Right lung (tissue), 5 donors: Measurements from ENCODE around the gene ITGA11. TPM values are rescaled to one million over a fixed set of nuclear protein-coding genes. Genes with fewer than 3 reads are reported as not detected.

ENCODE experiments used
- DNase-seq, 2 donors: peaks; one replicate each; pipeline ENCODE4 v3.0.0-alpha.2; 2013
- polyA plus RNA-seq, 5 donors: library from polyadenylated mRNA; unstranded; fragments of 120-200 nt; gene quantifications; one replicate each; pipeline versions ENCODE4 v1.2.1 to v1.2.3, GENCODE V29; 2013; ENCODE audit warnings: inconsistent platforms in 1 of 5, low replicate concordance in 1 of 5; ENCODE audit not compliant: insufficient read length in 5 of 5, insufficient read depth in 1 of 5

ITGA11 gene
- polyA plus RNA-seq, 5 donors: 1.0 to 1.7 (median 1.5) TPM

DNA sequence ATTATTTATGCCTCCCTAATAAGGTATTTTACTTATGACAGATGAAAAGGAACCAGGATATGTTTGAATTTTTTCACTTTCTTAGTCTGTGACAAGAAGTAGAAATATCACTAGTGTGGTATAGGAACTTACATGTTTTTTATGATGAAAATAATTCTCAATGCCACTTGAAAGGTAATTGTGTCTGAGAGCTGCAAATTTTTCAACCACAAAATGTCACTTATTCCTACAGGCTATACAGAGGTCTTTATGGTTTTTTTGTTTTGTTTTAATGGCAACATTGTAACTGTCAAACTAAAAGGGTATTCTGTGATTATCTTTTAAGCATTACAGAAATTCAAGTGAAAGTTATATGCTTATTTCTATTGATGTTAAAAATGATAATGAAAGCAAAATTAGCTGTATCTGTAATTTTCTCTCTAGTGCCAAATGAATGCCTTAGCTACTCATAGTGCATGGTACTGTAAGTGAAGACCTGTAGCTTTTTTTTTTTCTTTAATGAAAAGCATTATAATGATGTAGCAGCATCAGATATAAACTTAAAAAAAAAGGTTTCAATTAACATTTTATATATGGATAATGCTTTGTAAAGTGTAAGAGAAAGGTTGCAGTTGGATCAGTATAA lies 139.7 kb downstream of the ITGA11 start:
- DNase-seq: no peak

DNA sequence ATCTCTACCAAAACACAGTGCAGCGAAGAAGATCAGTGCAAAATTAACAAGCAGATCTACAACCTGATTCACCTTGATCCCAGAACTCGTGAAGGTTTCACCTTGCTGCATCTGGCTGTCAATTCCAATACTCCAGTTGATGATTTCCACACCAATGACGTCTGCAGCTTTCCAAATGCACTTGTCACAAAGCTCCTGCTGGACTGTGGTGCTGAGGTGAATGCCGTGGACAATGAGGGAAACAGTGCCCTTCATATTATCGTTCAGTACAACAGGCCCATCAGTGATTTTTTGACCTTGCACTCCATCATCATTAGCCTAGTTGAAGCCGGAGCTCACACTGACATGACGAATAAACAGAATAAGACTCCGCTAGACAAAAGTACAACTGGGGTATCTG lies 141.2 kb downstream of the ITGA11 start:
- DNase-seq: no peak

GRCh38 chr15:68289621-68290352 lies 142.2 kb downstream of the ITGA11 start:
- DNase-seq: no peak

DNA sequence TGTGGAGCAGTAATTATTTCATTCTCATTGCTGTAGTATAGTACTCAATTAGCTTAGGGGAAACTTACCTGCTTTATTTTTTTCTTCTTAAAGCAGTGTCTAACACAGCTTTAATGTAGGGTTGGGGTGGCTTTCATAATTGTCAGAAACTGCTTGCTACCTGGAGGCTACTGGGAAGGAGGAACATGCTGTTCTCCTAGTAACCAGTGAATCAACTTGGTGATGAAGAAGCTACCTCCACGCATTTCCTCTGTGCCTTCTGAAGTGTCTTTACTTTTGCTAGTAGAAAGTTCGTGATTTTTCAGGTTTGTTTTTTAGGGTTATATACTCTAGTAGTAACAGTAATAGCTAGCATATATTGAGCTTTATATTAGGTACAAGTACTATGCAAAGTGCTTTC lies 142.9 kb downstream of the ITGA11 start:
- DNase-seq: no peak

DNA sequence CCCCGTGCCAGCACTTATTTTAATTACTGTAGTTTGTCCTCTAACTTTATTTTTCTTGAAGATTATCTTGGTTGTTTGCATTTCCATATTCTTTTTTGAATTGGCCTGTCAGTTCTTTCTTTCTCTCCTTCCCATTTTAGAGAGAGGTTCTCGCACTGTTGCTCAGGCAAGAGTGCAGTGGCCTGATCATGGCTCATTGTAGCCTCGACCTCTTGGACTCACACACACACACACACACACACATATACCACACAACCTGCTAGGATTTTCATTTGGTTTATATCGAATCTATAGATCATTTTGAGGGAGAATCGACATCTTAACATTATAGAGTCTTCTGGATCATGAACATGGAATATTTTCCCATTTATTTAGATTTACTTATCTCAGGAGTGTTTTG lies 145.7 kb downstream of the ITGA11 start:
- no peak for DNase-seq

- no peak for DNase-seq
Measured at GRCh38 chr15:68285259-68285980, 146.5 kb downstream of the ITGA11 start.

DNA sequence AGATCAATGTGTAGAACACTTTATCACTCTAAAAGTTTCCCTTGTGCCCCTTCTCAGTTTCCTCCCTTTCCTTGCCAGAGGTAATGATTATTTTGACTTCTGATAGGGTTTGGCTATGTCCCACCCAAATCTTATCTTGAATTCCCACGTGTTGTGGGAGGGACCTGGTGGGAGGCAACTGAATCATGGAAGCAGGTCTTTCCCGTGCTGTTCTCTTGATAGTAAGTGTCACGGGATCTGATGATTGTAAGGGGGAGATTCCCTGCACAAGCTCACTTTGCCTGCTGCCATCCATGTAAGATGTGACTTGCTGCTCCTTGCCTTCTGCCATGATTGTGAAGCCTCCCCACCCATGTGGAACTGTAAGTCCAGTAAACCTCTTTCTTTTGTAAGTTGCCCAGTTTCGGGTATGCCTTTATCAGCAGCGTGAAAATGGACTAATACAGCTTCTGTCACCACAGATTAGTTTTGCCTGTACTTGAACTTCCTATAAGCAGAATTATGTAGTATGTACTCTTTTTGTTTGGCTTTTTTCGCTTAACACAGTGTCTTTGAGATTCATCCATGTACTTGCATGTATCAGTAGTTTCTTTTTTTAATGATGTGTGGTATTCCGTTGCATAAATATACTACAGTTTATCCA lies 147.2 kb downstream of the ITGA11 start:
- no peak for DNase-seq

- no peak for DNase-seq
Measured at GRCh38 chr15:68283401-68283800, 148.6 kb downstream of the ITGA11 start.

GRCh38 chr15:68281008-68281407 lies 151.0 kb downstream of the ITGA11 start:
- no peak for DNase-seq

DNA sequence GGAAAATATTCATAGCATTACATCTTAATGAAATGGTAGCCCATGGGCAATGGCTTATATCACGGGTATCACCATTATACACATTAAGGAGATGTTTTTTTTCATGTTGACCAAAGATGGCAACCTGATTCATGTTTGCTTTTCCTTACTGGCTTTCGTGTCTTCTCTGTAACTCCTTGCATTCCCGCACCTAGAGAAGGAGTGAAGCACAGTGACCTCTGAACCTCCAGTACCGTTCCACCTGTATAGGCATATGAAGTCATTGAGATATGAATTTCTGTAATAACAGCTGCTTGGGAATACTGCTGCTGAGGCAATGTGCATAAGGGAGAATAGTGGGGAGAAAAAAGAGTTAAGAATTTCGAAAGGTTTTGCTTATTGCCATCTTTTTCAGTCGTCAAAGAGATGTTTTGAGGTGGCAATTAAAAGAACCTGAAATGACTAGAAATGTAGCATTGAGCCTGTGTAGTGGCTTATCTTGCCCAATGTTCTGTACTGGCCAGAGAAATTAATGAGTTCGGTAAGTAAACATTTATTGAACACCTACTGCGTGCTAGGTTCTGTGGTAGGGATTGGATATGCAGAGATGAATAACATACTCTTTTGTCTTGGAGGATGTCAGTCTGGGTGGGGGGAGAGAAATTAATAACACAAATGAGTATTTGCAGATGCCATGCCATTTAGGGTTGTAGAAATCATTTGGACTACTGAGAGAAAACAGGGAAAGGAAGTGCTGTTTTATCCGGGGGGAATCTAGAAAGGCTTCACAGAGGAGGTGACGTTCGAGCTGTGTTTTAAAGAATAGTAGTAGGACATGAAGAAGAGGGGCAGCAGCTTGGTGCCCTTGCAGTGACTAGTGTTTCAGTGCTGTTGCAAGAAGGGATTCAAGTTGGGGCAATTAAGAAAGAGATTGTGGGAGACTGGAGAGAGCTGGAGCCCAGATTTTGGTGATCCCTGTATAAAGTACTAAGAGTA lies 151.9 kb downstream of the ITGA11 start:
- DNase-seq: no peak

- DNase-seq: no peak
Measured at GRCh38 chr15:68278595-68279405, 153.2 kb downstream of the ITGA11 start.

GRCh38 chr15:68278345-68278594 lies 153.7 kb downstream of the ITGA11 start:
- no peak for DNase-seq

DNA sequence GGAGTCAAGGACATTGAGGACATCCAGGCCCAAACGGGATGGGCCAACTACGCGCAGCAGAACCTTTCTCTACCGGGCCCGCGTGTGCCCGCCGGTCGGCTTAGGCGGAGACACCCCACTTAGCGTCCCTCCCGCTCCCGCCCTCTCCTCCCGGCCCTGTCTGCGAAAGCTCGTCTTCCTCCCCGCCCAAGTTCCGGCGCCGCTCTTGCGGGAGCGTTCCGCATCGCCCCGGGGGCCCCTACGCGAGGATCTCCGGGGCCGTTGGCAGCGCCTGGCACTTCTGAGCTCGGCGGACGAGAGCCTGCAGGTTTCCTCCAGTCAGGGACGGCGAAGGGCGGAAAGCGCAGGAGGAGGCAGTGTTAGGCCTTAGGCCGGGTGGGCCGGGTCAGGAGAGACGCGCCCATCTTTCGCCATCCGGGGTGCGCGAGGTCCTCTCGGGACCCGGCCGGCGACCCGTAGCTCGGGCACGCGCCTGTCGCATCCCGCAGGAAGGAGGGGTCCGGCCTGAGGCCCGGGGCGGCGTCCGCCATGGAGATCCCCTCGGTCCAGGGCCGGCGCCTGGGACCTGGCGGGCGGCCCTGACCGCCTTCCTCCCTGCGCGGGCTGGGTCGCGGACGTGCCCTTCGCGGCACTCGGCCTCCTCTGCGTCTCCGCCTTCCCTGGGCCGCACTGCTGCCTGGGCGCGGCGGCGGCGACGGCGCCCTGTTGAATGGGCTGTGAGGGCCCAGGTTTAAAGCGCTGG lies 154.2 kb downstream of the ITGA11 start, which contains the start of gene FEM1B:
Gene FEM1B (plus strand): TSS at position 143 of the 742 bp plus-strand sequence. CDS start 673 bp downstream, outside the sequence.
- DNase-seq: peak; percentile 94 to 95

DNA sequence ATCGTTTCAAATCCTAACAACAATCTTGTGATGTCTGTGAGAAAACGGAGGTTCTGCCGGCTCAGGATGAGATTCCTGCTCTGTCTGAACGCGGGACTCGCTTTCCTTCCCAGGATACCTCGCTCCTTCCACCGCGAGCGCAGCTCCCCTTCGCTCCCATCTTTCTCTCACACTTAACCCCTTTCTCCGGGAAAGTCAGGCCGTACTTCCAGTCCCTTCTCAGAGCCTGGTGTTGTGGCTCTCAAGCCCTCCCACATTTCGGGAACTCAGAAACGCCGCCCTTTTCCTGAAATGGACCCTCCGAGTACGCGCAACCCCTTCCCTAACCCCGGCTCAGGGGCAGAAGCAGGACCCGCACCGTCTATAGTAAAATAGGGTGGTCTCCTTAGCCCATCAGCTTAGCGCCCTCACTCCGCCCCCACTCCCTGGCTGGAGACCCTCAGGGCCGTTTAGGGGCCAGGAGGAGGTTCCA lies 154.8 kb downstream of the ITGA11 start:
- DNase-seq: no peak

GRCh38 chr15:68276668-68277067 lies 155.3 kb downstream of the ITGA11 start:
- DNase-seq: no peak

- no peak for DNase-seq
Measured at GRCh38 chr15:68275165-68275746, 156.7 kb downstream of the ITGA11 start.

GRCh38 chr15:68274201-68274848 lies 157.6 kb downstream of the ITGA11 start:
- no peak for DNase-seq

DNA sequence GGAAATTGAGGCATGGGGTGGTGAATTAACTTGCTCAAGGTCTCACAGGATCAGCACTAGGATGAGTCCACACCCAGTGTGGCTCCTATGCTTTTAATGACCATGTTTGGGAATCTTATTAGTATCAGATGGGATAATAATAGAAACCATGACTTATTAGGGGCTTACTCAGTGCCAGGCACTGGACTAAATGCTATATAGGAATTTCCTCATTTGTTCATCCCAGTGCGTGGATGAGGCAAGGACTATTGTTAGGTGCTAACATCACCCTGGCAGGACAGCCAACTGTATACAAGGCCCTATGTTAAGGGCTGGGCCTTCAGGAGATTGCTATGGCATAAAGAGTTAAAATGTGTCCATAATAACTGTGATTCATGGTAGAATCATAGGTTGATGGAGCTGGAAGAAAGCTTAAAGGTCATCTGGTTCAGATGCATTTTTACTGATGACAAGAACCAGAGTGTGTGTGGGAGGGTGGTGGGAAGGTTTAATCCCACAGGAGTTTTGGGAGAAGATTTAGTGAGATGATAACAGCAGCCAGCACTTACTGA lies 159.2 kb downstream of the ITGA11 start:
- no peak for DNase-seq
